ENCODE results near the gene CCP110.

The CCP110 gene

GRCh38 chr16:19524616-19525384, 1.1 kb downstream of the CCP110 start:
- no peak for TF ChIP-seq CTCF (IDR thresholded peaks at IDR 0.05)
- no peak for DNase-seq (ENCODE audit: low spot score)
- peak overlapping the region; percentile 47 to 75 for H3K27ac ChIP-seq
- H3K4me3 ChIP-seq, result peak overlapping the region; percentile 97

DNA sequence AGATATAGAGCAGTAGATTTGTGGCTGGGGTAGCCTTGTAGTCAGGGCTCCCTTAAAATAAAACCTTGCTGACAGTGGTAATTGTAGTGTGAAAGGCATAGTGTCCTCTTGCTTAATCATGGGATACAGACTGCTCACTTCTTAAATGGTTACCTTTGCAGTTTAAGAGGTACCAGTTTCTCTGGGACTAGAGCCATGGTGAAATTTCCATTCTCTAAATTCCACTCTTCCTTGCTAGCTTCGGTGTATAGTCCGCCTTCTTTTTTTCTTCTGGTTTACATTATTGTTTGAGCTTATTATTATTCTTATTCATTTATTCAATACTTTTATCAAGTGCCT, 1.6 kb downstream of the CCP110 start:
- DNase-seq (ENCODE audit: low spot score), result no peak
- Histone ChIP-seq H3K4me3 (peak overlapping the region; percentile 97), H3K27ac (no peak overlapping the region)
- TF ChIP-seq CTCF (IDR thresholded peaks at IDR 0.05), result no peak

DNA sequence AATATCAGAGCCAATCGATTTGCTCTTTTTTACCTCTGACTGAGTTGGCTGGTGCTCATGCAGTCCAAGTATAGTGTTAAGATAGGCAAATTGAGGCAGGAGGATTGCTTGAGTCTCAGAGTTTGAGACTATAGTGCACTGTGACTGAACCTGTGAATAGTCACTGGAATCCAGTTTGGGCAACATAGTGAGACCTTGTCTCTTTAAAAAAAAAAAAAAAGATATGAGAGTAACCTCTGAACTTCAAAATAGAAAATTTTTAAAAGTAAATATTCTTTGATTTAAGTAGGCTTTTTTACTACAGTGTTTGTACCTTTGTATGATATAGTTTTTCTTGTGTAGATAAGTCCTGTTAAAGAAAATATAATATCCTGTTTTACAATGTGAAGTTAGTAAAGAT, 3.4 kb downstream of the CCP110 start:
- no peak overlapping the region for H3K4me3 ChIP-seq
- DNase-seq (ENCODE audit: low spot score), result no peak
- no peak for TF ChIP-seq CTCF (IDR thresholded peaks at IDR 0.05)
- H3K27ac ChIP-seq, result no peak overlapping the region

DNA sequence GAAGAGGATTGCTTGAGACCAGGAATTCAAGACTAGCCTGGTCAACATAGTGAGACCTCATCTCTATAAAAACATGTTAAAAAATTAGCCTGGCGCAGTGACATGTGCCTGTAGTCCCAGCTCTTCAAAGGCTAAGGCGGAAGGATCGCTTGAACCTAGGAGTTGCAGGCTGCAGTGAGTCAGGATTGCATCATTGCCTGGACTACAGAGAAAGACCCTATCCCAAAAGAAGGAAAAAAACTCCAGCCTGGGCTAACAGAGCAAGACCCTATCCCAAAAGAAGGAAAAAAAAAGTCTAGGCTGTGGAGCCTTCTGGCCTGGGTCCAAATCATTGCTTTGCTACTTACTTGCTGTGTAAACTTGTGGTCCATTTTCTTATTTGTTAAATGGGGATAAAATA, 4.9 kb downstream of the CCP110 start:
- no peak for TF ChIP-seq CTCF (IDR thresholded peaks at IDR 0.05)
- Histone ChIP-seq H3K4me3 (no peak overlapping the region), H3K27ac (no peak overlapping the region)
- DNase-seq (ENCODE audit: low spot score), result no peak

GRCh38 chr16:19532601-19533000, 8.9 kb downstream of the CCP110 start:
- TF ChIP-seq CTCF (IDR thresholded peaks at IDR 0.05), result no peak
- DNase-seq (ENCODE audit: low spot score), result no peak
- no peak overlapping the region for H3K27ac ChIP-seq
- no peak overlapping the region for H3K4me3 ChIP-seq

DNA sequence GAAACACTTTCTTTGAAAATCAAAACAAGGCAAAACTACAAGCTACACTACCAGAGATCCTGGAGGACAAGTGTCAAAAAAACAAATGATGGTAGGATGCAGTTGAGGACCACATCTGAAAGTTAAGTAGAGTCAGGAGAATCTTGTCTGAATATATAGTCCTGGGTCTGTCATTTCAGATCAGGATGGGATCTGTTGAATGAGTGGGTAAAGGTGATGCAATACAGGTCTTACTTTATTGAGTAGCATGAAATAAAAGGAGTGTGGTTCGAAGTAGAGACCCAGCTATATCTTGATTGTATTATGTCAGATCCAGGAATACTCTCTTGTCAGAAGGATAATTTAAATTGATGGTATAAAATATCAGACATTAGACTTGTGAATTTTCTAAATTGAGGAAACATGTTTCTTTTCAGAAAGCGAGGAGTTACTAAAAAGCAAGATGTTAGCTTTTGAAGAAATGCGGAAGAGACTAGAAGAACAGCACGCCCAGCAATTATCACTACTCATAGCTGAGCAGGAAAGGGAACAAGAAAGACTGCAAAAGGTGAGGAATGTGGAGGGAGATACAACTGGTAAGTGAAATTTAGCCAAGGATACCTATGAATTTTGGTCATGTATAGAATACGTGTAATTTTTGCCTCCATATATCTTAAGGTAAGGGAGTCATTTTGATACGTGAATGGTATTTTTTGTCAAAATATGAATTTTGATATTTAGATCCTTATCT, 16.7 kb downstream of the CCP110 start:
- DNase-seq (ENCODE audit: low spot score), result no peak
- Histone ChIP-seq H3K27ac (no peak overlapping the region), H3K4me3 (no peak overlapping the region)
- TF ChIP-seq CTCF (IDR thresholded peaks at IDR 0.05), result no peak
